Fibroblast of lung (primary cell): ENCODE results near the gene CDCP1.

Experiments
- EZH2 ChIP-seq: IDR thresholded peaks from 2 replicates; pipeline ENCODE4 v1.5.1; 2012; ENCODE audit warnings: low read length, control low read depth, mild to moderate bottlenecking; ENCODE audit errors: missing control alignments
- TF ChIP-seq, protein P1 (sequence below), 2 donors: IDR thresholded peaks in 1 of 2; conservative IDR thresholded peaks in 1 of 2; 1 replicate in 1 of 2; 2 replicates in 1 of 2; pipeline ENCODE4 v1.5.1; 2011 to 2012; ENCODE audit warnings: low read length in 2 of 2, control low read depth in 1 of 2, inconsistent platforms in 1 of 2, low read depth in 1 of 2, mild to moderate bottlenecking in 1 of 2

GRCh38 chr3:45071075-45071474 is 75.1 kb downstream of the CDCP1 start:
- TF ChIP-seq, protein P1, sequence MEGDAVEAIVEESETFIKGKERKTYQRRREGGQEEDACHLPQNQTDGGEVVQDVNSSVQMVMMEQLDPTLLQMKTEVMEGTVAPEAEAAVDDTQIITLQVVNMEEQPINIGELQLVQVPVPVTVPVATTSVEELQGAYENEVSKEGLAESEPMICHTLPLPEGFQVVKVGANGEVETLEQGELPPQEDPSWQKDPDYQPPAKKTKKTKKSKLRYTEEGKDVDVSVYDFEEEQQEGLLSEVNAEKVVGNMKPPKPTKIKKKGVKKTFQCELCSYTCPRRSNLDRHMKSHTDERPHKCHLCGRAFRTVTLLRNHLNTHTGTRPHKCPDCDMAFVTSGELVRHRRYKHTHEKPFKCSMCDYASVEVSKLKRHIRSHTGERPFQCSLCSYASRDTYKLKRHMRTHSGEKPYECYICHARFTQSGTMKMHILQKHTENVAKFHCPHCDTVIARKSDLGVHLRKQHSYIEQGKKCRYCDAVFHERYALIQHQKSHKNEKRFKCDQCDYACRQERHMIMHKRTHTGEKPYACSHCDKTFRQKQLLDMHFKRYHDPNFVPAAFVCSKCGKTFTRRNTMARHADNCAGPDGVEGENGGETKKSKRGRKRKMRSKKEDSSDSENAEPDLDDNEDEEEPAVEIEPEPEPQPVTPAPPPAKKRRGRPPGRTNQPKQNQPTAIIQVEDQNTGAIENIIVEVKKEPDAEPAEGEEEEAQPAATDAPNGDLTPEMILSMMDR (conservative IDR thresholded peaks at IDR 0.05 in 1 of 2, IDR thresholded peaks at IDR 0.05 in 1 of 2; ENCODE audit: low read depth in 1 of 2, low read length in 2 of 2) = no peak
- TF ChIP-seq EZH2 = no peak
